SK-N-SH (cell line): ENCODE measurements around the gene SKIC8.

Experiments
- CHD2 ChIP-seq: fragments of 150-350 bp; IDR thresholded peaks from 2 replicates; pipeline ENCODE4 v1.6.1; 2018; ENCODE audit warnings: low read length; ENCODE audit not compliant: partially characterized antibody
- FOXM1 ChIP-seq: IDR thresholded peaks from 2 replicates; pipeline ENCODE4 v1.4.0; 2012; ENCODE audit warnings: low read depth, mild to moderate bottlenecking
- RAD21 ChIP-seq: IDR thresholded peaks from 2 replicates; pipeline ENCODE4 v1.6.1; 2012; ENCODE audit warnings: mild to moderate bottlenecking, low read length
- RFX5 ChIP-seq: IDR thresholded peaks from 2 replicates; pipeline ENCODE4 v1.6.1; 2012; ENCODE audit warnings: mild to moderate bottlenecking, improper control_type of control experiment, low read length
- TF ChIP-seq, protein P1 (sequence below): fragments of 200-600 bp; sonication (generic); IDR thresholded peaks from 2 replicates; pipeline ENCODE4 v1.6.1; 2017; ENCODE audit warnings: antibody characterized with exemption, mild to moderate bottlenecking, moderate library complexity

- TF ChIP-seq CHD2: no peak
- no peak for TF ChIP-seq RAD21
- TF ChIP-seq FOXM1: no peak
- TF ChIP-seq, protein P1, sequence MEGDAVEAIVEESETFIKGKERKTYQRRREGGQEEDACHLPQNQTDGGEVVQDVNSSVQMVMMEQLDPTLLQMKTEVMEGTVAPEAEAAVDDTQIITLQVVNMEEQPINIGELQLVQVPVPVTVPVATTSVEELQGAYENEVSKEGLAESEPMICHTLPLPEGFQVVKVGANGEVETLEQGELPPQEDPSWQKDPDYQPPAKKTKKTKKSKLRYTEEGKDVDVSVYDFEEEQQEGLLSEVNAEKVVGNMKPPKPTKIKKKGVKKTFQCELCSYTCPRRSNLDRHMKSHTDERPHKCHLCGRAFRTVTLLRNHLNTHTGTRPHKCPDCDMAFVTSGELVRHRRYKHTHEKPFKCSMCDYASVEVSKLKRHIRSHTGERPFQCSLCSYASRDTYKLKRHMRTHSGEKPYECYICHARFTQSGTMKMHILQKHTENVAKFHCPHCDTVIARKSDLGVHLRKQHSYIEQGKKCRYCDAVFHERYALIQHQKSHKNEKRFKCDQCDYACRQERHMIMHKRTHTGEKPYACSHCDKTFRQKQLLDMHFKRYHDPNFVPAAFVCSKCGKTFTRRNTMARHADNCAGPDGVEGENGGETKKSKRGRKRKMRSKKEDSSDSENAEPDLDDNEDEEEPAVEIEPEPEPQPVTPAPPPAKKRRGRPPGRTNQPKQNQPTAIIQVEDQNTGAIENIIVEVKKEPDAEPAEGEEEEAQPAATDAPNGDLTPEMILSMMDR: no peak
- TF ChIP-seq RFX5: no peak
These were observed 43.4 kb downstream of the SKIC8 start for GRCh38 chr15:78256044-78256437.
